Mesendoderm (in vitro differentiated cells): ENCODE results near the gene SRGAP1. TPM values are rescaled to one million over a fixed set of nuclear protein-coding genes. Genes with fewer than 3 reads are reported as not detected.

Experiments
- DNase-seq: peaks from one replicate; pipeline ENCODE4 v3.0.0; 2013
- H2AK5ac ChIP-seq: 2 replicates; pipeline ENCODE4 v1.6.1; 2013; ENCODE audit warnings: low read length, inconsistent platforms
- H2BK120ac ChIP-seq: 2 replicates; pipeline ENCODE4 v1.6.1; 2013; ENCODE audit warnings: low read depth, mild to moderate bottlenecking, low read length, moderate library complexity, mixed read lengths
- H2BK15ac ChIP-seq: replicated peaks from 2 replicates; pipeline ENCODE4 v1.6.1; 2013; ENCODE audit warnings: low read depth, mild to moderate bottlenecking, moderate library complexity
- H2BK5ac ChIP-seq: 2 replicates; pipeline ENCODE4 v1.6.1; 2013; ENCODE audit warnings: low read length, inconsistent platforms
- H3K18ac ChIP-seq: 2 replicates; pipeline ENCODE4 v1.6.1; 2013; ENCODE audit warnings: mild to moderate bottlenecking, low read length, mixed read lengths
- H3K23ac ChIP-seq: one replicate; pipeline ENCODE4 v1.6.1; 2013; ENCODE audit warnings: low read length
- H3K27ac ChIP-seq: 2 replicates; pipeline ENCODE4 v1.5.1; 2013; ENCODE audit warnings: low read depth, mild to moderate bottlenecking, inconsistent platforms, low read length, moderate library complexity
- H3K27me3 ChIP-seq: 2 replicates; pipeline ENCODE4 v1.6.1; 2013; ENCODE audit warnings: low read length, control low read depth, mild to moderate bottlenecking, inconsistent platforms; ENCODE audit not compliant: insufficient read depth, poor library complexity
- H3K36me3 ChIP-seq: 2 replicates; pipeline ENCODE4 v1.6.1; 2013; ENCODE audit warnings: low read length, inconsistent platforms; ENCODE audit not compliant: control insufficient read depth, insufficient read depth
- H3K4ac ChIP-seq: one replicate; pipeline ENCODE4 v1.6.1; 2013; ENCODE audit warnings: low read depth, mild to moderate bottlenecking, low read length, moderate library complexity
- H3K4me1 ChIP-seq: 2 replicates; pipeline ENCODE4 v1.6.1; 2013; ENCODE audit warnings: low read depth, low read length, inconsistent platforms; ENCODE audit not compliant: control insufficient read depth
- H3K4me2 ChIP-seq: 2 replicates; pipeline ENCODE4 v1.6.1; 2013; ENCODE audit warnings: low read length
- H3K4me3 ChIP-seq: 2 replicates; pipeline ENCODE4 v1.5.1; 2013; ENCODE audit warnings: mild to moderate bottlenecking, low read length
- H3K56ac ChIP-seq: one replicate; pipeline ENCODE4 v1.6.1; 2013; ENCODE audit warnings: low read length
- H3K79me1 ChIP-seq: 2 replicates; pipeline ENCODE4 v1.6.1; 2013; ENCODE audit warnings: low read length, inconsistent platforms
- H3K79me2 ChIP-seq: 2 replicates; pipeline ENCODE4 v1.6.1; 2013; ENCODE audit warnings: mild to moderate bottlenecking, low read length; ENCODE audit not compliant: control insufficient read depth, insufficient read depth
- H3K9ac ChIP-seq: 2 replicates; pipeline ENCODE4 v1.6.1; 2013; ENCODE audit warnings: low read length, inconsistent platforms
- H4K5ac ChIP-seq: one replicate; pipeline ENCODE4 v1.6.1; 2013; ENCODE audit warnings: low read length
- H4K8ac ChIP-seq: one replicate; pipeline ENCODE4 v1.6.1; 2013; ENCODE audit warnings: low read depth, mild to moderate bottlenecking, control low read depth, low read length, moderate library complexity
- WGBS: extraction: QIAGEN DNeasy Blood & Tissue Kit; methylation state at CpG from one replicate; pipeline ENCODE4 v1.1.7; 2013; ENCODE audit warnings: low lambda C conversion rate, missing lambda C conversion rate; ENCODE audit not compliant: insufficient coverage; ENCODE audit errors: extremely low coverage; 5-methylcytosine and 5-hydroxymethylcytosine counted together
- polyA plus RNA-seq, 2 experiments: library from polyadenylated mRNA; stranded (reverse); fragments of 200-250 nt; gene quantifications; one replicate each; pipeline ENCODE4 v1.2.3, GENCODE V29; 2013

The SRGAP1 gene
- polyA plus RNA-seq (2013, experiment 1 of 2): 4.4 TPM
- 3.6 TPM for polyA plus RNA-seq (2013, experiment 2 of 2)

GRCh38 chr12:63844391-63845341 lies at the start of gene SRGAP1:
Gene SRGAP1 (plus strand): TSS chr12:63844700. CDS start chr12:63844817, 117 bp downstream.
- Histone ChIP-seq H3K23ac (peak within 1 kb of the TSS; percentile 2), H3K4me3 (peak within 1 kb of the TSS; percentile 79), H3K4me1 (peaks cover 7% of the 10 kb centered on the region), H3K27me3 (no peaks in the 10 kb centered on the region), H2AK5ac (no peak within 1 kb of the TSS), H2BK120ac (no peak within 1 kb of the TSS), H3K4ac (peak within 1 kb of the TSS; percentile 41), H3K79me1 (peaks cover 10% of the 10 kb centered on the region), H3K18ac (peak within 1 kb of the TSS; percentile 17), H3K36me3 (no peaks in the 10 kb centered on the region), H3K27ac (peak within 1 kb of the TSS; percentile 42), H3K4me2 (peak within 1 kb of the TSS; percentile 26), H4K5ac (no peak within 1 kb of the TSS), H3K9ac (peak within 1 kb of the TSS; percentile 84), H2BK5ac (peak within 1 kb of the TSS; percentile 59), H3K56ac (peak within 1 kb of the TSS; percentile 70), H2BK15ac (no peak within 1 kb of the TSS), H4K8ac (no peak within 1 kb of the TSS), H3K79me2 (peaks cover 6% of the 10 kb centered on the region)
- peak; percentile 65 for DNase-seq
- WGBS: no CpG with 5 or more reads among the region's 52 CpGs

- no peak overlapping the region for H4K5ac ChIP-seq
- H3K36me3 ChIP-seq: no peaks in the 10 kb centered on the region
- H3K4me2 ChIP-seq: no peak overlapping the region
- H3K27me3 ChIP-seq: no peaks in the 10 kb centered on the region
- no peak overlapping the region for H2BK120ac ChIP-seq
- no peaks in the 10 kb centered on the region for H3K79me1 ChIP-seq
- H2BK5ac ChIP-seq: no peak overlapping the region
- no peak overlapping the region for H3K4me3 ChIP-seq
- H3K56ac ChIP-seq: no peak overlapping the region
- no peaks in the 10 kb centered on the region for H3K79me2 ChIP-seq
- no peak overlapping the region for H2BK15ac ChIP-seq
- no peak overlapping the region for H2AK5ac ChIP-seq
- no peak for DNase-seq
- no peak overlapping the region for H3K18ac ChIP-seq
- no peak overlapping the region for H3K23ac ChIP-seq
- H3K27ac ChIP-seq: no peak overlapping the region
- no peak overlapping the region for H3K9ac ChIP-seq
- no CpG with 5 or more reads among the region's 10 CpGs for WGBS
- H4K8ac ChIP-seq: no peak overlapping the region
- H3K4ac ChIP-seq: no peak overlapping the region
- H3K4me1 ChIP-seq: no peaks in the 10 kb centered on the region
These were observed 49.3 kb upstream of the SRGAP1 start for GRCh38 chr12:63795032-63795687.

- DNase-seq: no peak
- Histone ChIP-seq H2BK120ac (no peak overlapping the region), H3K23ac (no peak overlapping the region), H3K36me3 (no peaks in the 10 kb centered on the region), H3K18ac (no peak overlapping the region), H3K4me2 (no peak overlapping the region), H2BK15ac (no peak overlapping the region), H3K56ac (no peak overlapping the region), H2BK5ac (no peak overlapping the region), H2AK5ac (no peak overlapping the region), H3K27me3 (no peaks in the 10 kb centered on the region), H3K4me3 (no peak overlapping the region), H4K5ac (no peak overlapping the region), H3K79me2 (no peaks in the 10 kb centered on the region), H3K9ac (no peak overlapping the region), H3K4ac (no peak overlapping the region), H3K4me1 (no peaks in the 10 kb centered on the region), H3K79me1 (no peaks in the 10 kb centered on the region), H3K27ac (no peak overlapping the region), H4K8ac (no peak overlapping the region)
- 100% methylated on average over 1 of the region's 6 CpGs for WGBS
These were observed 48.6 kb upstream of the SRGAP1 start for GRCh38 chr12:63795944-63796343.

GRCh38 chr12:63802012-63802608 lies 42.4 kb upstream of the SRGAP1 start:
- H3K56ac ChIP-seq: no peak overlapping the region
- H2BK15ac ChIP-seq: no peak overlapping the region
- no peak overlapping the region for H3K27ac ChIP-seq
- H3K18ac ChIP-seq: no peak overlapping the region
- H3K79me2 ChIP-seq: no peaks in the 10 kb centered on the region
- H3K4me2 ChIP-seq: no peak overlapping the region
- no peak overlapping the region for H3K9ac ChIP-seq
- peak; percentile 24 for DNase-seq
- H3K4me3 ChIP-seq: no peak overlapping the region
- no peak overlapping the region for H2BK5ac ChIP-seq
- no peak overlapping the region for H3K23ac ChIP-seq
- no peak overlapping the region for H2AK5ac ChIP-seq
- H2BK120ac ChIP-seq: no peak overlapping the region
- no peaks in the 10 kb centered on the region for H3K36me3 ChIP-seq
- no peak overlapping the region for H3K4ac ChIP-seq
- WGBS: no CpG with 5 or more reads among the region's 6 CpGs
- H4K8ac ChIP-seq: no peak overlapping the region
- H3K79me1 ChIP-seq: no peaks in the 10 kb centered on the region
- no peak overlapping the region for H4K5ac ChIP-seq
- H3K4me1 ChIP-seq: no peaks in the 10 kb centered on the region
- H3K27me3 ChIP-seq: no peaks in the 10 kb centered on the region

- Histone ChIP-seq H2BK120ac (no peak overlapping the region), H3K4me3 (no peak overlapping the region), H3K56ac (no peak overlapping the region), H3K27ac (no peak overlapping the region), H3K4me1 (no peaks in the 10 kb centered on the region), H2AK5ac (no peak overlapping the region), H3K79me2 (no peaks in the 10 kb centered on the region), H3K27me3 (no peaks in the 10 kb centered on the region), H3K36me3 (no peaks in the 10 kb centered on the region), H4K5ac (no peak overlapping the region), H2BK5ac (no peak overlapping the region), H3K79me1 (no peaks in the 10 kb centered on the region), H2BK15ac (no peak overlapping the region), H3K4ac (no peak overlapping the region), H3K9ac (no peak overlapping the region), H4K8ac (no peak overlapping the region), H3K4me2 (no peak overlapping the region), H3K18ac (no peak overlapping the region), H3K23ac (no peak overlapping the region)
- no peak for DNase-seq
- WGBS: no CpG with 5 or more reads among the region's 2 CpGs
These were observed 39.8 kb upstream of the SRGAP1 start for GRCh38 chr12:63804746-63805145.
